ENCODE data around the gene FGF16.
"Not testable (repeated sequence)": the region's sequence is repeated elsewhere in the genome, so short reads cannot be mapped to it uniquely, and the experiment has no call there.

Gene FGF16

DNA sequence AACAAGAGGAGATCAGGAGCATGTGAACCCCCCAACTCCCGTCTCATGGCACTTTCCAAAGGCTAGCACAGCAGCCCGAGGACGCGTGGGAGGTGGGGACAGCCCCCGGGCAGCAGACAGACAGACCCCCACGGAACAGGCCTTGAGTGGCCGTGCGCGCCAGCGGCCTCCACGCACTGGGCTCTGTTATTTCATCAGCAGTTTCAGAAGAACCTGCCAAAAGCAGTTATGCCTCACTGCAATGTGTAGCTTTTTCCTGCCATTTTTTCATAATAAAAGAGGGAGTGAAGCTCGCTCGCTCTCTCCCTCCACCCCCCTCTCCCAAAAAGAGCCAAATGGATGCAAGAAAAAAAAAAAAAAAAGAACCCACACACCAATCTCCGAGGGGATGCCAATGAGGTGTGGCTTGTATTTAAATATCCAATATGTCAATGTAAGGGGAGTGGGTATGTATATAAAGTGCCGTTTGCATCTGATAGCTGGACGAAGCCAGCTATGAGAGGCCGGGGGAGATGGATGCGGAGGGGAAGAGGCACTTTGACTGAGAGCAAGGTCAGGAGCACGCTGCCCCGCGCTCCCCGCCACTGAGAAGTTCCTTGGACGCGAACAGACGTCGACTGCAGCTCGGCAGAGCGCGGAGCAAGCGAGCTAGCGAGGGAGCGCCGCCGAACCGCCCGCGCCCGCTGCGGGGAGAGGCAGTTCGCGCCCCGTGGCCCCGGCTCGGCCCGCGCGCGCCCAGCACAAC is at the start of gene FGF16:
TSS of gene FGF16 (plus strand) at position 482 of the 745 bp plus-strand sequence. CDS start 286 bp downstream, outside the sequence.
- DNase-seq (ENCODE audit: low spot score), result no peak

DNA sequence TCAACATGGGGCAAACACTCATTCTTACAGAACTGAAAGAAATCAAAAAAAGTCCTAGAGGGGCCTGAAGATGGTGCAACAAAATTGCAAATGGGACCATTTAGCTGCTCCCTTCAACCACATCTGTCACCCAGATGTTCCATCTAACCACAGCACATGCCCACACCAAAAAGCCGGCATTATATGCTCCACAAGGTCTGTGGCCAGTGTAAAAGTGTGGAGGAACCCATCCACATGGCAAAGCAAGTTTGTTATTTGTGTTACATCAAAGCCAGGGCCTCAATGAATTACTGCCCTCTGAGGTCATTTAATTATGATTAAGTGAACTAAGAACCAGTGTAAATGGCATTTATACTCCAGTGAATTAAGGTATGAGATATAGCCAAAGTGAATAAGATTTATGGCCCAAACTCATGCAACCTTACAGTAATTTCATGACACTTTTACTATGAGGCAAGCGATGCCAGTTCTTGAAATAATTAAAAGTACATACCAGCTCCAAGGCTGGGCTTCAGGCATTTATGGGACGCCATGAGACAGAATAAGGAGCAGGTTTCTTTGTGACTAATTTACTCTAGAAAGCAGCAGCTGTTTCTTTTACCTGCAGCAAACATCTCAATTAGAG is 48.7 kb upstream of the FGF16 start:
- DNase-seq (ENCODE audit: low spot score), result no peak

DNA sequence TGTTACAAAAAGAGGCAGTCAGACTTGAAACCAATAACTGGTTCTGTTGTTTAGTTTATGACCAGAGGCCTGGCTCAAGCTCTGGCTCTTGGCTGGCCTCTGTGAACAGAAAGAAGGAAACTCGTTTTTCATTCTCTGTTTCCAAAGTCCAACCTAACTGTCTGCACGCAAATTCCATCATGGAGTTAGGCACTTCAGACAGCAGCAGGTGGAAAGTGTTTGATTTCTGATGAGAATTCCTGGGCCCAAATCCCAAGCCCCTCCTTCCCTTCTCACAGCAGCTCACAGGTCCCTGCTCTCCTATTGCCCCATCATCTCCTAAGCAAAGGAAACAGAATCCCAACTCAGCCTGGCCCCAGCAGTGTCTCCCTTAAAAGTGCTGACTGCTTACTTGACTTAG is 42.8 kb upstream of the FGF16 start:
- DNase-seq (ENCODE audit: low spot score), result no peak

DNA sequence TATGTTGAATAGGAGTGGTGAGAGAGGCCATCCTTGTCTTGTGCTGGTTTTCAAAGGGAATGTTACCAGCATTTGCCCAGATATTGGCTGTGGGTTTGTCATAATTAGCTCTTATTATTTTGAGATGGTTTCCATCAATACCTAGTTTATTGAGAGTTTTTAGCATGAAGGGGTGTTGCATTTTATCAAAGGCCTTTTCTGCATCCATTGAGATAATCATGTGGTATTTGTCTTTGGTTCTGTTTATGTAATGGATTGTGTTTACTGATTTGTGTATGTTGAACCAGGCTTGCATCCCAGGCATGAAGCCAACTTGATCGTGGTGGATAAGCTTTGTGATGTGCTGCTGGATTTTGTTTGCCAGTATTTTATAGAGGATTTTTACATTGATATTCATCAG is 39.4 kb upstream of the FGF16 start:
- not testable (repeated sequence) for DNase-seq (ENCODE audit: low spot score)

DNA sequence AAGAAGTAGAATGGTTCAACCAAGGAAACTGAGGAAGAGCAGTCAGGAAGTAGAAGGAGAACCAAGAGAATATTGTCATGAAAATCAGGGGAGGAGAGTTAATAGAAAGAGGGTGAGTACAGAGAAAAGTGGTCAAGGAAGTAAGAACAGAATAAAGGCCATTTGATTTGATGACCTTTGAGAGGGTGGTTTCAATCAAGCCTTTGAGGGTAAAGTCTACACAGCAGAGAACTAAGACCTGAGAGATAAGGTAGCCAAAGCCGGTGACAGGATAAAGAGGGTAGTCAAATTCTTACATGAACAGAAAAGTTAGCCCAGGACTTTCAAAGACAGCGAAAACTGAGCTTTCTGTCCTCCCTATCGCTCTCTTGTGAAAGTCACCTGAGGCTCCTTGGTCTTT is 34.6 kb upstream of the FGF16 start:
- no peak for DNase-seq (ENCODE audit: low spot score)

DNA sequence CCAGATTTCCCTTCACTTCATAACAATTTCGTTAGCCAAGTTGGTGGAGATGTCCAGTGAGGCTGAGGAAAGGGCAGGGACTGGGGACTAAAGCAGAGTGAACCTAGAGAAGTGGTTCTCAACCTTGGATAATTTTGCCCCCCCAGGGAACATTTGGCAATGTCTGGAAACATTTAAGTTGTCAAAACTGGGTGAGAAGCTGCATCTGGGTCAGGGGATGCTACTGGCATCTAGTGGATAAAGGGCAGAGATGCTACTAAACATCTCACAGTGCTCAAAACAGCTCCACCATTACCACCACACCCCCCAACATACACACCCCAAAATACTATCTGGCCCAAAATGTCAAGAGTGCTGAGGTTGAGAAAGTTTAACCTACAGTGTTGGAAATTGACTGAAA is 32.0 kb upstream of the FGF16 start:
- DNase-seq (ENCODE audit: low spot score), result no peak

DNA sequence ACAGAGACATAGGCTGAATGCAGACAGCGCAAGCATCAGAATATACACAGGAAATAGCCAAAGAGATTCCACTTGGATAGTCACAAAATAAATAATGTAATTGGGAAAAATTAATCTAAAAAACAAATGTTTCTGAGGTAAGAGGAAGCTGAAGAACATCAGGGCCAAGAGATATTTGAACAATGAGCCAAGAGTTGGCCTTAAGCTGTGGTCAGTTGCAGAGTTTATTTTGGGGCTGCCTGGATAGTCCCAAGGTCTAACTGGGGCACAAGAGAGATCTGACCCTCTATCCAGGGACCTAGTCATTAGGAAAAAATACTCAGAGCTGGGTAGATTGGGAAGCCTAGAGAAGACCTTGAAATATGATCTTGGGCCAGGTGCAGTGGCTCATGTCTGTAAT is 31.3 kb upstream of the FGF16 start:
- DNase-seq (ENCODE audit: low spot score), result no peak

DNA sequence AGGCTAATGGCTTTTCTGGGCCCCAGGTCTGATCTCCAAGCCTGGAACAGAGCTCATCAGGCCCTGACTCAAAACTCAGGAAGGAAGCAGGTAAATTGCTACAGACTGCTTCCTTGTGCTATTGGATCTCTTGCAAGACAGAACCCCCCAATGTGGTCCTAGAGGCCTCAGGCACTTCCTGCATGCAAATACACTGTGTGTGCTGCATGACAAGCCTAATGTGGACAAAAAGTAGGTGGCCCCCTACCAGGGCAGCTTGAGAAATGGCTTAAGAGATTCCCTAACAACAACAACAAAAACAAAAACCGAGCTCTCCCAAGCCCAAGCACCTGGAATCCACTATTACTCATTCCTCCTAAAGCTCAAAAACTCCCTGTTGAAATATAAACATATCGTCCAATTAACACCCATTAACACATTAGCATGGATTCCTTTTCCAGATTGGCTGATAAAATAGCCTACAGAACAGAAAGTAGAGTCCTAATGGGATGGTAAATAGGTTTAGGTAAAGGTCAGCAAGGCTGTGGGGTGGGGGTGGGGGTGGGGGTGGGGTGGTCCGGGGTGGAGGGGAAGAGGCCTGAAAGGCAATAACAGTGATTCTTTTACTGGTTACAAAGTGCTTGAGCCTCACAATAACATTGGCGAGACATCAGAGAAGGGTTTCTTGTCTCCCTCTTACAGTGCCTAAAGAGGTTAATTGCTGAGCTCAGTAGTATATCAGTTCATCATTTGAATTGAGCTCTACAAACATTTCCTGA is 24.1 kb upstream of the FGF16 start:
- DNase-seq (ENCODE audit: low spot score), result no peak

DNA sequence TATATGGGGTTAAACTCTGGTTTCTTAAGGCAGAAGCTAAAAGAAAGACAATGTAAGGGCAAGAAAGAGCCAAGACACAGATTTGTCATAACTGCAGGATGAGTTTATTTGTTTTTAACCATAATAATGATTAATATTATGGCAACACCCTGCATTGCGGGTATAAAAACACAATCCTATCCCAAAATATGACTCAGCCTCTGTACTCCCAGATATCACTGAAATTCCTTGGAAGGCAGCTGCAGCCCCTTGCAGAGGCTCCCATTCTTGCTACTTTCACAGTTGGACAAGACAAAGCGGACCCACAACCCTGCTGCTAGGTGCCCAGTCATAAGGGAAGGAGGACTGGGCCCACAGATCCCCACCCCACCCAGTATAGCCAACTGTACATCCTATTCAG is 20.4 kb upstream of the FGF16 start:
- DNase-seq (ENCODE audit: low spot score), result peak; percentile 40

DNA sequence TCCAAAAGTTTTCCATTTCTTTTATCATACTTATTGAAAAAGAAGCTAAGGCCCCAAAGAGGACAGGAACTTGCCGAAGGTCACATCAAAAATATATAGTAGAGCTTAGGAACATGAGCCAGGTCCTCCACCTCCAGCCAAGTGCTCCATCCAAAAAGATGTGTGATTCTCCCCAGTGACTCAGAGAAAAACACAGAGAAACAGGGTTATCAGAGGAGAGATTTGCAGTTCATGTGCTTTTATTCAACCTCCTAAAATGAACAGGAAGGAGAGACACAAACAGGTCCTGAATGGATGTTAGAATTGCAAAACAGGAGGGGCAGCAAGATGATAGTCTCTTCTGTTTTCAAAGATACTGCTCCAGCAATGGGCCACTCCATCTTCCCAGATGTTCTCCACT is 19.6 kb upstream of the FGF16 start:
- no peak for DNase-seq (ENCODE audit: low spot score)

DNA sequence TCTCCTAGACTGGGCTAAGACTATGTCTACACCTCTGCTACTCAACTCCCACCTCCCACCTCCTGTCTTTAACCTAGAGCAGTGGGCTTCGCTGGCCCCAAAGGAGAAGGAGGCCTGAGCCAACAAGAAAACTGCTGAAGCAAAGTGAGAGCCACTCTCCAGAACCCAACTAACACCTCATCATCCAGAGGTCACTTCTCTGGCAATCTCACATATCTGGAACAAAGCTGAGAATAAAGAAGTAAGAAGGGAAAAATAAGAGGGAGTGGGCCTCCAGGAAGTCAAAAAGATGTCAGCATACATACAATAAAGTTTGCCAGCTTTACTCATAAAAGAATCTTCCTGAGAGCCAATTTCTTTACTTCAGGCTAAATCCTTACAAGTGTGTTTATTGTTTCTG is 18.6 kb upstream of the FGF16 start:
- DNase-seq (ENCODE audit: low spot score), result no peak

DNA sequence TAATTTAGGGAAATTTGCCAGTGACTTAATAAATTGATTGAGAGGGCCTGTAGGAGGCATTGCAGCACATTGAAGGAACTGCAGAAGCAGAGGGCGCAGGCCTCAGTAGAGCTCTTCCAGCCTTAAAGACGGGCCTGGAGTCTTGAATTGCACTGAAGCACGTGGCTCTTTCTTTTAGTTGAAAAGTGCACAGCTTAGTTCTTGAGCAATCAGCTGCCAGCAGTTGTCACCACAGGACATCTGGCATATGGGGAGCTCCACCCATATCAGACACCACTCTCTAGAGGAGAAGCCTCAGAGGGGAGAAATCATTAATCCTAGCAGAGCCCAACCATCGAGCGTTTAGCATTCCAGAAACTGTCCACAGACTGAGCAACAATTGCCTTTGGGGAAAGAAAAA is 16.0 kb upstream of the FGF16 start:
- DNase-seq (ENCODE audit: low spot score), result peak; percentile 71

DNA sequence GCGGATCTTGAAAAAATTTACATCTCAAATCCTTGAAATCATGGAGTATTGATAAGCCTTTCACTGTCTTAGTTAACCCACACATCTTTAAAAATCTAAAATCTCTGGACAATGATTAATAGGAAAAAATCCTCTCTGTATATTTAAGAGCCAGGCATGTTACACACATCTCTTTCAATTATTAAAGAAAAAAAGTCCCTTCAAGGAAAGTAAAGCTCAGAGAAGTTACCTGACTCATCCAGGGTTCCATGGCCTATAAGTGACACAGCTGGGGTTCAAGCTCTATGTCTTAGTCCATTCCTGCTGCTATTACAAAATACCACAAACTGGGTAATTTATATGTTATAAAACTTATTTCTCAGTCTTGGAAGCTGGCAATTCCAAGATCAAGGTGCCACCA is 14.2 kb upstream of the FGF16 start:
- no peak for DNase-seq (ENCODE audit: low spot score)

DNA sequence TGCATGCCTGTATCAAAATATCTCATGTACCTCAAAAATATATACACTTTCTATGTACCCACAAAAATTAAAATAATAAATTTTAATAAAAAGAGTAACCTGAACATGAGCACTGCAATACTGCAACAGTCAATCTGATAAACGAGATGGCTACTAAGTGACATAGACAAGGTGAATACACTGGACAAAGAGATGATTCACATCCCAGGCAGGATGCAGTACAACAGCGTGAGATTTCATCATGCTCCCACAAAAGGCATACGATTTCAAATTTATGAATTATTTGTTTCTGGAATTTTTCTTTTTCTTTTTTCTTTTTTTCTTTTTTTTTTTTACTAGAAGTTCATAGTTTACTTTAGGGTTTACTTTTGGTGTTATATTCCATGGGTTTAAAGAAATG is 12.2 kb upstream of the FGF16 start:
- DNase-seq (ENCODE audit: low spot score), result no peak

DNA sequence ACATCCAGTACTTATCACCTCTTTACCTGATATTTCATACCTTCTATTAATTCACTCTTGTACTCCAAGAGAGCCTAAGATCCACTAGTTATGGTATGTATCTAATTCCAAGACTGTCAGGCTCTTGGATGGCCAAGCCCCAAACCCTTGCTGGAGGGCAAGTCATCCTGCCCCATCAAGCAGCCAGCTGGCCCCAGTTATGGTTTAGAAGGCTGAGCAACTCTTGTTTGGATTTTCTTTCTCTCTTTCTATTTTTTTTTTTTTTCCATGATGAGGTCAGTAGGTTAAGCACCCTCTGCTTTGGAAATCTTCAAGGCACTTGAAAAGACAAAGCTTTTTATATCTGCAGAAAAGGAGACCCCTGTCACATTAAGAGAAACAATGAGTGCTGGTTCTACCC is 10.9 kb upstream of the FGF16 start:
- no peak for DNase-seq (ENCODE audit: low spot score)

DNA sequence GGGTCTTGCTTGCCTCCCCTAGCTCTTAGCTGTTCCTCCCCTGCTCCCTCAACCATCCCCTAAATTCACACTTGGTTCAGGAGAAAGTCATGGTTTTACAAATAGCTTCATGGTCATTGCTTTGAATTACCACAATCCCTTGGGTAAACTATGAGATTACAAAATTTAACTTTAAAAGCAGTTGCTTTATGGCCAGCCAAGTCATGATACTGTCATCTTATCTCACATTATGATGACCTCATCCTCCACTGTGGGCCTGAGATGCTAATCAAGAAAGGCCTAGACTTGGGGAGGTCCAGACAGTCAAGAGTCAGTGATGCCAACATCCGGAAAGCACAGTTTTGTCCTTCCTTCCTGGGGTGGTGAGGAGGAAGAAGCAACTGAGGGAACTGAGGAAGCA is 10.5 kb upstream of the FGF16 start:
- DNase-seq (ENCODE audit: low spot score), result no peak

DNA sequence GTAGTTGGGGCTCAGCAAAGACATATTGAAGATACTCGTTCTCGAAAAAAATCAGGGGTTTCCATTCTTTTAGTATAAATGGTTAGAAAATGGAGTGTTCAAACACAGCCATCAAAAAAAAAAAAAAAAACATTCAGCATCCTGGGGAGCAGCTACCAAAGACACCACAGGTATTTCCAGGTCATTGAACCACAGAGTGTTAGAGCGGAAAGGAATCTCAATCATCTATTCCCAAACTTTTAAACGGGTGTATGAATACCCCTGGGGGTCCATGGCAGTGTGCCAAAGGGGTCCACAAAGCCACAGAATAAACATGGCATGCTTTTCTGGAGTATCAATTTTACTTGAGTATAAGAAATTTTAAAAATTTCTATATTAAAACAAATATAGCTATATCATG is 6.9 kb upstream of the FGF16 start:
- no peak for DNase-seq (ENCODE audit: low spot score)

DNA sequence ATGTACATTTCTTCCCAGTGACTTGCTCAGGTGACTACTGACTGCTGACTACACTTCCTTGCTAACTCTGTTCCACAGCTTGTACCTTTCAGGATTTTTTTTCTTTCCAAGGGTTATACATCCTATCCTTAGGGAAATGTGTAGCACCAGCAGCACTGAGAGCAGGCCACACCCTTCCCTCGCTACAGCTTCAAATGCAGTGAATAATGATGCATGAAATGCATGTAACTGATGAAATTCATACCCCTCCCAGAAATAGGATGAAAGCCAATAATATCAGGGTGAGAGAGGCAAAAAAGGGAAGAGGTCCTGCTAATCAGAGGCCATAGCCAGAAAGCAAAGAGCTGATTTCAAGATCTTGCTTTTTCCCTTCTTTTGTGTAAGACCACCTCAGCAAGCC is 6.2 kb upstream of the FGF16 start:
- no peak for DNase-seq (ENCODE audit: low spot score)

DNA sequence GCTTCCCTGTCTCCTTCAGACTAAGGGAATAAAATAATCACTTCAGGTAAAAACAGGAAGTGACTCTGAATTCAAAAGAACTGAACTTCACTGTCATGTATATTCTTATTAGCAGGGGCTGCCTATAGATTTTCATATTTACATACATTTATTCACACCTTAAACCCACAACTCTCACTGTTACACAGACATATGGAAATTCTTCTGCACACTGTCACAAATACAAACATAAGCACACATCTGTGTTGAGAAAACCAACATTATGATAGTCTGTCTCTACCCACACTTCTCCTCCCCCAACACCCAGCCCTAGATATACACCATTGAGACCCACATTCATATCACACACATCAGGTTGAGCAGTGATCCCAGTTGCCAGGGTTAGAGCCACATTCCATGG is 5.7 kb upstream of the FGF16 start:
- no peak for DNase-seq (ENCODE audit: low spot score)

DNA sequence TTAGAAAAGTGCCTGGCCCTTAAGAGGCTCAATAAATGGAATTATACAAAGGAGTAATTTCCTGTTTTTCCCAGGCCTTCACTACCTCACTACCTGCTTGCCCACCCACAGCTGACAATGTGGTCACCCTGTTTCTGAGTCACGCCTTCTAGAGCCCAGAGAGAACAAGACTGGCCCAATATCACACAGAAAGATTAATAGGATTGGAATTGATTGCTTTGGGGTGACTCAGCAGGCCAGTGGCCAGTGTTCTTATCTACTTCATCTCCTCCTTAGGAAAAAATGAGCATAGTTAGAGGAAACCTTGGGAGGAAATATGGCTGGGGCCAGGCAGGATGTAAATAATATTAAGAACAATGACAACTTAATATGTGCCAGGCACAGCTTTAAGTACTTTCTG is 4.5 kb upstream of the FGF16 start:
- DNase-seq (ENCODE audit: low spot score), result peak; percentile 49

DNA sequence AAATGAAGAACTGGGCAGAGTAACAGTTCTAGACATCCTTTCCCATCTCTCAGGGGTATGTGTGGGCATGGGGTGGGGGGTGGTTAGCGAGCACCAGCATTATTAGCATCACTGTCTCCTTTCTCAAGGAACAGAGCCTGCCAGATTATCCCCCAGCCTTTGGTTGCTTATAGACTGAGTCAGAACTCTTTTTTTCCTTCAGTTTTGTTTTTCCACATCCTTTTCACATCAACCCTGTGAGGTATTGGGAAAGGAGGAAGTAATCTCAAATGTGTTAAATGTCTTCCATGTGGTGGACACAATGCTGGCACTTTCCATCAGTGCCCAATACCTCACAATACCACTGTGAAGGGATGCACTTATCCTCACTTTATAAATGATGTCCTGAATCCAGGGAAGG is 3.1 kb upstream of the FGF16 start:
- DNase-seq (ENCODE audit: low spot score), result no peak

DNA sequence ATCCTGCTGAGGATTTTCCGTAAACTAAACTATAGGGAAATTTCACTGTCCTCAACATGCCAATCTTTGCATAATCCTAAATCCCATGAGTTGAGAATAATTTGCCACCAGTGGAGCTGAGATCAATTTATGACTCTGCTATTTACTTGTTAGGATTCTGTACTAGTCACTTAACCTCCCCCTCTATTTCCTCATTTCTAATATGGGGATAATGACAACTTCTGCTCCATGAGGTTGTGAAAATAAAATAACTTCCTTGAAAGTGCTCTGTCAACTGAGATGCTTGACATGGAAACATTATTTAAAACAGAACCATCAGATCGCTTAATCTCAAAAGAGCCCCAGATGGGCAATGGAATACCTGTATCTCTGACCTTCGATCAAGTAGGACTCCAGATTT is 2.6 kb upstream of the FGF16 start:
- no peak for DNase-seq (ENCODE audit: low spot score)

DNA sequence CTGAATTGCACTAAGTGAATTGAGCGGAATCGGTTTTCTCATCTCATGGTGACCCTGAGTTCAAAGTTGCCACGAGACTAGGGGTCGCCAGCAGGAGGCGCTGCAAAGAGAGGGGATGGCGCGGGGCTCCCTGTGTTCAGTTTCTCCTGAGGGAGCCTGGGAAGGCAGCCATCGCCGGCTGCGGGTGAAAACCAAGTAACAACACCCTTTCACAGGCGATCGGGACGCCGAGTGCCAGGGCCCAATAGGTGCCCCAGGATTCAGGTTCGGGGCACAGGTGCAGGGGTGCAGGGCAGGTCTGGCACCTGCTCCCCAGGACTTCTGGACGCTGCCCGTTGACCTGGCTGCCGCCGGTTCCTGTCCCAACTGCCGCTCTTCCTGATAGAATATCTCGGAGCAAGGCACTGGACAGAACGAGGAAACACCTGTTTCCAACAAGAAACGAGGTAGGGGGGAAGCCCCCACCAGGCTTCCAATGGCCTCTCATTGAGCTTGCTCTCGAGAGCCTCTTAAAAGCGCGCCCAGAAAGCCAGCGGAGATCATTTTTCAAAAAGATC is 1.1 kb upstream of the FGF16 start:
- DNase-seq (ENCODE audit: low spot score), result no peak

All from AG20443 (cell line).